ENCODE measurements around the gene ZC3H7B. TPM values are rescaled to one million over a fixed set of nuclear protein-coding genes. Genes with fewer than 3 reads are reported as not detected.

The ZC3H7B gene
- polyA plus RNA-seq, 3 donors = 0.31 to 15.7 (median 0.49) TPM

DNA sequence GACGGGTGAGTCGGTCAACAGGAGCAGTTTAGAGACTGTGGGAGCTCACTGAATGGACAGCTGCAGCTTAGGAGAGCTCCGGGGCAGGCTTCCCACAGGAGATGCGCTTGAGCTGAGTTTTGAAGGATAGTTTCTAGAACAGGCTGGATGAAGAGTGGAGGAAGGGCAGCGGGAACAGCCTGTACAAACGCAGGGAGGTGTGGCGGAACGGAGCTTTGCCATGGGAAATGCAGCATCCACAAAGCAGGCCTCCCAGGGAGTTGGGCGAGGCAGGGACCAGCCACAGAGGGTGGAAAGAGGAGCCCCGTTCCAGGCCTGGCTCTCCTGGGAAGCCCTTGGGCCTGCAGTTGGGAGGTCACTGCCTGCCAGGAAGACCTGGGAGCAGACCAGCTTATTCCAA, 53.7 kb downstream of the ZC3H7B start:
- no peak overlapping the region for H3K4me2 ChIP-seq (replicated peaks; ENCODE audit: extremely low read depth, low read length, poor library complexity, severe bottlenecking)
- no peaks in the 10 kb centered on the region for H3K27me3 ChIP-seq (ENCODE audit: control insufficient read depth in 2 of 2, insufficient read depth in 2 of 2, low read length in 2 of 2)
- no peak overlapping the region for H3K4me3 Mint-ChIP-seq
- DNase-seq = no peak
- 98% methylated on average over 8 of the region's 10 CpGs for WGBS (ENCODE audit: insufficient coverage)
- H3K27ac Mint-ChIP-seq = peak overlapping the region in 2 of 7 donors; percentile 12 to 73
- H3K9me3 ChIP-seq (replicated peaks in 1 of 2; ENCODE audit: control insufficient read depth in 1 of 2, insufficient read depth in 1 of 2, low read length in 2 of 2) = no peaks in the 10 kb centered on the region
- H4K20me1 ChIP-seq (ENCODE audit: insufficient read depth, low read length) = no peaks in the 10 kb centered on the region
- no peak overlapping the region for H3K4me3 ChIP-seq (replicated peaks in 1 of 3; ENCODE audit: low read depth in 2 of 3, low read length in 3 of 3)
- H3K36me3 Mint-ChIP-seq = peaks cover 65 to 87% of the 10 kb centered on the region in 2 donors
- H3K27ac ChIP-seq (ENCODE audit: low read depth in 1 of 2, low read length in 2 of 2) = no peak overlapping the region
- H3K4me1 ChIP-seq (ENCODE audit: control insufficient read depth in 1 of 2, insufficient read depth in 2 of 2, low read length in 2 of 2) = no peaks in the 10 kb centered on the region
- H3K79me2 ChIP-seq (ENCODE audit: insufficient read depth, low read length) = no peaks in the 10 kb centered on the region
- H3K9me3 Mint-ChIP-seq = peaks cover 0 to 2% (median 0%) of the 10 kb centered on the region in 7 donors
- TF ChIP-seq, protein P1, sequence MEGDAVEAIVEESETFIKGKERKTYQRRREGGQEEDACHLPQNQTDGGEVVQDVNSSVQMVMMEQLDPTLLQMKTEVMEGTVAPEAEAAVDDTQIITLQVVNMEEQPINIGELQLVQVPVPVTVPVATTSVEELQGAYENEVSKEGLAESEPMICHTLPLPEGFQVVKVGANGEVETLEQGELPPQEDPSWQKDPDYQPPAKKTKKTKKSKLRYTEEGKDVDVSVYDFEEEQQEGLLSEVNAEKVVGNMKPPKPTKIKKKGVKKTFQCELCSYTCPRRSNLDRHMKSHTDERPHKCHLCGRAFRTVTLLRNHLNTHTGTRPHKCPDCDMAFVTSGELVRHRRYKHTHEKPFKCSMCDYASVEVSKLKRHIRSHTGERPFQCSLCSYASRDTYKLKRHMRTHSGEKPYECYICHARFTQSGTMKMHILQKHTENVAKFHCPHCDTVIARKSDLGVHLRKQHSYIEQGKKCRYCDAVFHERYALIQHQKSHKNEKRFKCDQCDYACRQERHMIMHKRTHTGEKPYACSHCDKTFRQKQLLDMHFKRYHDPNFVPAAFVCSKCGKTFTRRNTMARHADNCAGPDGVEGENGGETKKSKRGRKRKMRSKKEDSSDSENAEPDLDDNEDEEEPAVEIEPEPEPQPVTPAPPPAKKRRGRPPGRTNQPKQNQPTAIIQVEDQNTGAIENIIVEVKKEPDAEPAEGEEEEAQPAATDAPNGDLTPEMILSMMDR (IDR thresholded peaks at IDR 0.05) = no peak
- intact Hi-C loops (cut with micrococcal nuclease) = no loop called here
- peaks cover 77 to 86% of the 10 kb centered on the region in 2 donors for H3K36me3 ChIP-seq (replicated peaks in 1 of 2; ENCODE audit: control insufficient read depth in 1 of 2, insufficient read depth in 2 of 2, low read length in 2 of 2)
- no peaks in the 10 kb centered on the region for H3K4me1 Mint-ChIP-seq
- no peak overlapping the region for H2AFZ ChIP-seq (ENCODE audit: insufficient read depth, low read depth, low read length, poor library complexity, severe bottlenecking)
- H3K9ac ChIP-seq (ENCODE audit: insufficient read depth, low read length, poor library complexity, severe bottlenecking) = no peak overlapping the region
- H3K27me3 Mint-ChIP-seq (ENCODE audit: low read depth in 3 of 3) = peaks cover 0 to 1% (median 1%) of the 10 kb centered on the region in 3 donors

DNA sequence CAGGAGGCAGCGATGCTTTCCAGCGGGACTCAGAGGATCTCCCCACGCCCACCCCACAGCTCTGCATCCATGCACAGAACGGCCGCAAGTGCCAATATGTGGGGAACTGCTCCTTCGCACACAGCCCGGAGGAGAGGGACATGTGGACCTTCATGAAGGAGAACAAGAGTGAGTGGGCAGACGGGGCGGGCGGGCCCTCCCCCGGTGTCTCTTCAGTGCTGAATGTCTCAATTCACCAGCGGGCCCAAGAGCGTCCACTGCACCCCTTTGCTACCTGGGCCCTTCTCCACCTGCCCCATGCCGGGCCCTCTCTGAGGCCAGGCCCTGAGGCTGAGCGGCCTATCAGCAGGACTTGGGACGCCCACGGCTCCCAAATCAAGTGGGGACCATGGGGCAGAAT, 54.6 kb downstream of the ZC3H7B start:
- no peaks in the 10 kb centered on the region for H3K79me2 ChIP-seq (ENCODE audit: insufficient read depth, low read length)
- H3K27me3 Mint-ChIP-seq (ENCODE audit: low read depth in 3 of 3) = peaks cover 0 to 1% (median 0%) of the 10 kb centered on the region in 3 donors
- H2AFZ ChIP-seq (ENCODE audit: insufficient read depth, low read depth, low read length, poor library complexity, severe bottlenecking) = no peak overlapping the region
- H3K4me1 ChIP-seq (ENCODE audit: control insufficient read depth in 1 of 2, insufficient read depth in 2 of 2, low read length in 2 of 2) = no peaks in the 10 kb centered on the region
- no peak overlapping the region for H3K4me2 ChIP-seq (replicated peaks; ENCODE audit: extremely low read depth, low read length, poor library complexity, severe bottlenecking)
- no peaks in the 10 kb centered on the region for H3K9me3 Mint-ChIP-seq
- no peaks in the 10 kb centered on the region for H3K4me1 Mint-ChIP-seq
- no peaks in the 10 kb centered on the region for H3K27me3 ChIP-seq (ENCODE audit: control insufficient read depth in 2 of 2, insufficient read depth in 2 of 2, low read length in 2 of 2)
- H4K20me1 ChIP-seq (ENCODE audit: insufficient read depth, low read length) = no peaks in the 10 kb centered on the region
- H3K27ac Mint-ChIP-seq = peak overlapping the region in 1 of 7 donors; percentile 20
- H3K36me3 Mint-ChIP-seq = peaks cover 55 to 78% of the 10 kb centered on the region in 2 donors
- no peak overlapping the region for H3K9ac ChIP-seq (ENCODE audit: insufficient read depth, low read length, poor library complexity, severe bottlenecking)
- DNase-seq = no peak
- H3K36me3 ChIP-seq (replicated peaks in 1 of 2; ENCODE audit: control insufficient read depth in 1 of 2, insufficient read depth in 2 of 2, low read length in 2 of 2) = peaks cover 67 to 77% of the 10 kb centered on the region in 2 donors
- H3K4me3 ChIP-seq (replicated peaks in 1 of 3; ENCODE audit: low read depth in 2 of 3, low read length in 3 of 3) = no peak overlapping the region
- no peak overlapping the region for H3K4me3 Mint-ChIP-seq
- intact Hi-C loops (cut with micrococcal nuclease) = no loop called here
- WGBS (ENCODE audit: insufficient coverage) = 100% methylated on average over 5 of the region's 17 CpGs
- TF ChIP-seq, protein P1 (IDR thresholded peaks at IDR 0.05) = no peak
- no peaks in the 10 kb centered on the region for H3K9me3 ChIP-seq (replicated peaks in 1 of 2; ENCODE audit: control insufficient read depth in 1 of 2, insufficient read depth in 1 of 2, low read length in 2 of 2)
- H3K27ac ChIP-seq (ENCODE audit: low read depth in 1 of 2, low read length in 2 of 2) = no peak overlapping the region

All from CD14-positive monocyte (primary cell).